Measurements from ENCODE around the gene EIF4H.

DNA sequence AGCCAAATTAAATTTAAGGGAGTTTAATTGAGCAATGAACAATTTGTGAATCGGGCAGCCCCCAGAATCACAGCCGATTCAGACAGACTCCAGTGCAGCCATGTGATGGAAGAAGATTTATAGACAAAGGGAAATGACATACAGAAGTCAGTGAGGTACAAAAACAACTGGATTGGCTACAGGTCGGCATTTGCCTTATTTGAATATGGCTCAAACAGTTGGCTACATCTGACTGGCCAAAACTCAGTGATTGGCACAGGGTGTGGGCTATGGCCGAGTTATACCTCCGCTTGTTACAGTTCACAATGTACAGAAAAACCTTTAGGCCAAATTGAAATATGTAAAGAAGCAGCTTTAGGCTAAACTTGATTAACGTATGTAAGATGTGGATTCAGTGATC lies 30.8 kb upstream of the EIF4H start:
- TF ChIP-seq, protein P1, sequence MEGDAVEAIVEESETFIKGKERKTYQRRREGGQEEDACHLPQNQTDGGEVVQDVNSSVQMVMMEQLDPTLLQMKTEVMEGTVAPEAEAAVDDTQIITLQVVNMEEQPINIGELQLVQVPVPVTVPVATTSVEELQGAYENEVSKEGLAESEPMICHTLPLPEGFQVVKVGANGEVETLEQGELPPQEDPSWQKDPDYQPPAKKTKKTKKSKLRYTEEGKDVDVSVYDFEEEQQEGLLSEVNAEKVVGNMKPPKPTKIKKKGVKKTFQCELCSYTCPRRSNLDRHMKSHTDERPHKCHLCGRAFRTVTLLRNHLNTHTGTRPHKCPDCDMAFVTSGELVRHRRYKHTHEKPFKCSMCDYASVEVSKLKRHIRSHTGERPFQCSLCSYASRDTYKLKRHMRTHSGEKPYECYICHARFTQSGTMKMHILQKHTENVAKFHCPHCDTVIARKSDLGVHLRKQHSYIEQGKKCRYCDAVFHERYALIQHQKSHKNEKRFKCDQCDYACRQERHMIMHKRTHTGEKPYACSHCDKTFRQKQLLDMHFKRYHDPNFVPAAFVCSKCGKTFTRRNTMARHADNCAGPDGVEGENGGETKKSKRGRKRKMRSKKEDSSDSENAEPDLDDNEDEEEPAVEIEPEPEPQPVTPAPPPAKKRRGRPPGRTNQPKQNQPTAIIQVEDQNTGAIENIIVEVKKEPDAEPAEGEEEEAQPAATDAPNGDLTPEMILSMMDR (IDR thresholded peaks at IDR 0.05), result no peak
- TF ChIP-seq POLR2A (IDR thresholded peaks at IDR 0.05) (no peak), POLR2AphosphoS5 (IDR thresholded peaks at IDR 0.05) (no peak), EP300 (IDR thresholded peaks at IDR 0.05; ENCODE audit: low read depth) (no peak)

All from transverse colon (tissue), 4 donors.